Esophagus muscularis mucosa (tissue), 4 donors: ENCODE results near the gene SEPTIN2.

Experiments used
- CTCF ChIP-seq, 3 experiments: fragments of 200-600 bp in 2 of 3; fragments of 450-650 bp in 1 of 3; sonication (generic) in 2 of 3; IDR thresholded peaks; one replicate each; pipeline ENCODE4 v1.5.1; 2017 to 2019; ENCODE audit warnings: antibody characterized with exemption in 3 of 3, mild to moderate bottlenecking in 2 of 3, moderate library complexity in 1 of 3
- EP300 ChIP-seq: sonication (generic); formaldehyde crosslinking; IDR thresholded peaks from one replicate; pipeline ENCODE4 v1.6.1; 2017; ENCODE audit warnings: antibody characterized with exemption
- POLR2A ChIP-seq: fragments of 450-650 bp; IDR thresholded peaks from one replicate; pipeline ENCODE4 v1.6.1; 2017; ENCODE audit warnings: antibody characterized with exemption, moderate library complexity, mild to moderate bottlenecking, low read depth
- POLR2AphosphoS5 ChIP-seq, 2 donors: sonication (generic); formaldehyde crosslinking; IDR thresholded peaks; one replicate each; pipeline ENCODE4 v1.6.1; 2017; ENCODE audit warnings: antibody characterized with exemption in 2 of 2

DNA sequence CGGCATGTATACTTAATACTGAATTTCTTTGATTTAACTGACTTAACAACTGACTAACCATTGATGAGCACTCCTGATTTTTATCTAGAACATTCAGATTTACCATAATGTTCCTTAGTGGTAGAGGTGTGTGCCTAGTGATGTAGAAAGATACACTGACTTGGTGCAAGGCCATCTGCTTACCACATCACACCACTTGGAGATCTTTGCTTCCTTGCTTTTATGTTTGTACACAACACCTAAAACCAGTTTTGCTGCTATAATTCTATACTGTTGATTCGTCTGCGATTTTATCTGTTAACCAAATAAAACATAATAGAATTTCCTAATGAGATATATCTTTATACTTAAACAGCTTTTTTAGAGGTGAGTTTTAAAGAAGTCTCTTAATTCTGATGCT lies 36.5 kb downstream of the SEPTIN2 start:
- TF ChIP-seq CTCF (IDR thresholded peaks at IDR 0.05) = no peak
- TF ChIP-seq POLR2A = no peak
- TF ChIP-seq EP300 = no peak
- TF ChIP-seq POLR2AphosphoS5 (IDR thresholded peaks at IDR 0.05) = no peak
